Mesodermal cell (in vitro differentiated cells): Measurements from ENCODE around the gene THRB.

Source experiments
- H3K27ac ChIP-seq: 2 replicates; pipeline ENCODE4 v1.7.0; 2013; ENCODE audit warnings: mild to moderate bottlenecking, low read depth, low read length, moderate library complexity; ENCODE audit not compliant: severe bottlenecking
- H3K36me3 ChIP-seq: 2 replicates; pipeline ENCODE4 v1.7.1; 2013; ENCODE audit warnings: mild to moderate bottlenecking, low read length, moderate library complexity; ENCODE audit not compliant: control insufficient read depth, insufficient read depth
- H3K4me1 ChIP-seq: one replicate; pipeline ENCODE4 v1.7.1; 2013; ENCODE audit warnings: mild to moderate bottlenecking, low read length; ENCODE audit not compliant: insufficient read depth, control insufficient read depth, poor library complexity, severe bottlenecking
- H3K4me3 ChIP-seq: 2 replicates; pipeline ENCODE4 v1.7.0; 2013; ENCODE audit warnings: low read length, control low read depth, mild to moderate bottlenecking; ENCODE audit not compliant: insufficient read depth, poor library complexity, severe bottlenecking; ENCODE audit errors: extremely low read depth
- H3K9me3 ChIP-seq: 2 replicates; pipeline ENCODE4 v1.7.1; 2013; ENCODE audit warnings: mild to moderate bottlenecking, low read length, moderate library complexity; ENCODE audit not compliant: control insufficient read depth
- WGBS, 2 experiments: methylation state at CpG; one replicate each; pipeline ENCODE4 v1.1.5; 2013; ENCODE audit warnings: missing lambda C conversion rate in 2 of 2; ENCODE audit not compliant: insufficient coverage in 2 of 2; 5-methylcytosine and 5-hydroxymethylcytosine counted together

THRB gene

GRCh38 chr3:24305795-24306467 is 188.7 kb downstream of the THRB start:
- Histone ChIP-seq H3K36me3 (no peaks in the 10 kb centered on the region), H3K4me3 (no peak overlapping the region), H3K9me3 (no peaks in the 10 kb centered on the region), H3K27ac (no peak overlapping the region), H3K4me1 (peaks cover 10% of the 10 kb centered on the region)
- WGBS, 2 experiments = 24 to 35% methylated on average over 3 of the region's 4 CpGs

GRCh38 chr3:24303057-24303754 is 191.4 kb downstream of the THRB start:
- no peaks in the 10 kb centered on the region for H3K36me3 ChIP-seq
- H3K9me3 ChIP-seq = no peaks in the 10 kb centered on the region
- H3K27ac ChIP-seq = no peak overlapping the region
- 76% methylated on average over 3 of the region's 7 CpGs; no CpG with 5 or more reads in 1 of the 2 experiments for WGBS, 2 experiments
- H3K4me3 ChIP-seq = no peak overlapping the region
- H3K4me1 ChIP-seq = peaks cover 10% of the 10 kb centered on the region

DNA sequence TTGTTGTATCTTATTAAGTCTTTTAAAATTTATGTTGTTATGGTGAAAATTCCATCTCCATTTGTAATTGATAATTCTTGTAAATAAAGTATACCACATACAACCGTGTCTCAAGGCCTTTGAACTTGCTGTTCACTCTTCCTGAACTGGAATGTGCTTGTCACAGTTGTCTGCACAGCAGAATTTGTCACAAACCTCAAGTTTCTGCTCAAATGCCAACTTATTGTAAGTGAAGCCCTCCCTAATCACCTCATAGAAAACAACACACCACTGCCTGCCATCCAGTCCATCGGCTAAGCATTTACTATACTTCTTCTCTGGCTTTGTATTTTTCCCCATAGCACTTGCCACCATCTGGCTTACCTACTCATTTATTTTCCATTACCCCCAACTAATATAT is 192.3 kb downstream of the THRB start:
- WGBS, 2 experiments = 89 to 100% methylated on average over 1 of the region's 2 CpGs
- H3K36me3 ChIP-seq = no peaks in the 10 kb centered on the region
- no peaks in the 10 kb centered on the region for H3K9me3 ChIP-seq
- H3K4me1 ChIP-seq = peaks cover 10% of the 10 kb centered on the region
- H3K27ac ChIP-seq = no peak overlapping the region
- no peak overlapping the region for H3K4me3 ChIP-seq

DNA sequence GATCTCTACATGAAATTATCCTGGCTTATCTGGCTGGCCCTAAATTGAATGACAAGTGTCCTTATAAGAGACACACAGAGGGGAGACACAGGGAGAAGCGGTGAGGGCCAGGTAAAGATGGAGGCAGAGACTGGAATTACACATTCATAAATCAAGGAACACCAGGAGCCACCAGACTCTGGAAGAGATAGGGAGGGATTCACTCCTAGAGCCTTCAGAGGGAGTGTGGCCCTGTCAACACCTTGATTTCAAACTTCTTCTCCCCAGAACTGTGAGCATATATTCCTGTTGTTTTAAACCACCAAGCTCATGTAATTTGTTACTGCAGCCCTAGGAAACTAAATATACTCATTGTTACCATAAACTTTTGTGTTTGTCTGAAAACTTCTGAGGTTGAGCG is 193.7 kb downstream of the THRB start:
- H3K9me3 ChIP-seq = no peaks in the 10 kb centered on the region
- WGBS, 2 experiments = no CpG with 5 or more reads among the region's 2 CpGs
- no peak overlapping the region for H3K27ac ChIP-seq
- H3K4me3 ChIP-seq = no peak overlapping the region
- H3K4me1 ChIP-seq = peaks cover 4% of the 10 kb centered on the region
- H3K36me3 ChIP-seq = no peaks in the 10 kb centered on the region

GRCh38 chr3:24299806-24300626 is 194.6 kb downstream of the THRB start:
- Histone ChIP-seq H3K4me1 (no peaks in the 10 kb centered on the region), H3K9me3 (no peaks in the 10 kb centered on the region), H3K4me3 (no peak overlapping the region), H3K27ac (no peak overlapping the region), H3K36me3 (no peaks in the 10 kb centered on the region)
- WGBS, 2 experiments = 86 to 94% methylated on average over 4 to 6 of the region's 6 CpGs

- no peaks in the 10 kb centered on the region for H3K36me3 ChIP-seq
- no peak overlapping the region for H3K4me3 ChIP-seq
- no peaks in the 10 kb centered on the region for H3K9me3 ChIP-seq
- WGBS, 2 experiments = 100% methylated on average over 1 of the region's 1 CpG; no CpG with 5 or more reads in 1 of the 2 experiments
- no peaks in the 10 kb centered on the region for H3K4me1 ChIP-seq
- H3K27ac ChIP-seq = no peak overlapping the region
Measured at GRCh38 chr3:24299246-24299805, 195.3 kb downstream of the THRB start.

DNA sequence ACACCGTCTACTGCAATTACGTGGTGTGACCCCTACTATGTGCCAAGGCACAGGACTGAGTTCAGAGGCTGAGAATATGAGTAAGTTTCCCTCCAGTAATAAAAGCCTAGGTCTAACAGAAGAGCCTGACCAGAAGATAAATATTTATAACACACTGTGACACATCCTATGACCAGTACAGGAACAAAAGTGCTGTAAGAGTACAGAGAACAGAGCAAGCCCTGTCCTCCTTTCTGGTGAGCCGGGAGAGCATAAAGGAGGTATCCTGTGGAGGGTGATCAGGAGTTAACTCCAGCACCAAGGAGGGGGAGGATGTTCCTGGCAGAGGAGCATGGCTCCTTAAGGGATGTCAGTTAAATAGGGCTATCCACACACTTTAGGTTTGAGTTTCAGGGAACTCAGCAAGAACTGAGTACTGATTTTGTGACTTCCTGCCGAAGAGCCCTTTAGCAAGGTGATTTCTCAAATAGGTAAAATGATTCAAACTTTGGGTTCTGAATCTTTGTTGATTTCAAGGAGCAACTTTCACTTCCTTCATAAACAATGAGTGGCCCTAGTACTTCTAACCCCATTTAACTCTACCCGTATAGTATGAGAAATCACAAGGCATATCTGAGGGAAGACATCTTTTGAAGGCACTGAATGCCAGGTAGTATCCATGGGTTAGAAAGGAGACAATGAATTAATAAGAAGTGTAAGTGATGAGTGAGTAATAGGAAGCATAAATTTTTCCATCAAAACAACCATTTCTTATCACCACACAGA is 198.0 kb downstream of the THRB start:
- no peak overlapping the region for H3K4me3 ChIP-seq
- no peaks in the 10 kb centered on the region for H3K9me3 ChIP-seq
- WGBS, 2 experiments = 88 to 94% methylated on average over 1 to 2 of the region's 5 CpGs
- H3K4me1 ChIP-seq = no peaks in the 10 kb centered on the region
- no peaks in the 10 kb centered on the region for H3K36me3 ChIP-seq
- no peak overlapping the region for H3K27ac ChIP-seq

DNA sequence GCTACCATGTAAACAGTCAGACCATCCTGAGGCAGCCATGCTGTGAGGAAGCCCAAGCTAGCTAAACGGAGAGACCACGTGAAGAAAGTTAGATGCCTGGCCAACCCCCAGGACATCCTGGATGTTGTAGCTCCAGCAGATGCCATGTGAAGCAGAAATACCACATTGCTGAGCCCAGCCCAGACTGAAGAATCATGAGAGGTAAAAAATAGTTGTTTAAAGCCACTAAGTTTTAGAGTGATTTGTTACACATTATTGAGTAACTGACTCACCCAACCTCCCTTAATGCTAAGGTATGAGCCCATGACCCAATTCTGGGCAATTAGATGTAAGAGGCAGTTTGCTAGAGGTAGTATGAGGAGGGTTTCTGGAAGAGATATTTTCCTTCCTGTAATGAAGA is 200.5 kb downstream of the THRB start:
- Histone ChIP-seq H3K4me1 (no peaks in the 10 kb centered on the region), H3K4me3 (no peak overlapping the region), H3K9me3 (no peaks in the 10 kb centered on the region), H3K36me3 (no peaks in the 10 kb centered on the region), H3K27ac (no peak overlapping the region)
- 81 to 100% methylated on average over 2 of the region's 2 CpGs for WGBS, 2 experiments

GRCh38 chr3:24291646-24292045 is 203.0 kb downstream of the THRB start:
- no peaks in the 10 kb centered on the region for H3K36me3 ChIP-seq
- H3K4me3 ChIP-seq = no peak overlapping the region
- no peaks in the 10 kb centered on the region for H3K4me1 ChIP-seq
- H3K9me3 ChIP-seq = no peaks in the 10 kb centered on the region
- H3K27ac ChIP-seq = no peak overlapping the region

DNA sequence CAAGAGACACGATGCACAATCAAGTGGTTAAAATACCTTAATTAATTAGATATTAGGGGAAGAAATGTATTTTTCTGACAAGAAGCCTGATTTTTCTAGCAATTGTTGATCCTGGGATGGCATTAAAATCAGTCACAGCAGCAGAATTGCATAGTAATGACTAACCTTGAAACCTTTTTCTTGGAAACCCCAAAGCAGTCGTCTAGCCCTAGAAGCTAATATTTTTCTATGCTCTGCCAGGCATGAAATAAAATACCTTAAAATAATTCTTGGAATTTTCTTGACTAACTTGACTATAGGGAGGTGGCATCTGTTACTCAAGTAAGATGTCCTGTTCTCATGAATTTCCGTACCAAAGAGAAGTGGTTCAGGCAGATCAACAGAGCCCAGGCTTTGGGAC is 204.1 kb downstream of the THRB start:
- H3K9me3 ChIP-seq = no peaks in the 10 kb centered on the region
- H3K36me3 ChIP-seq = no peaks in the 10 kb centered on the region
- WGBS, 2 experiments = 90 to 100% methylated on average over 1 to 2 of the region's 3 CpGs
- H3K4me1 ChIP-seq = no peaks in the 10 kb centered on the region
- no peak overlapping the region for H3K4me3 ChIP-seq
- H3K27ac ChIP-seq = no peak overlapping the region
